GM23338 (cell line): ENCODE data around the gene SH3BP2. TPM values are rescaled to one million over a fixed set of nuclear protein-coding genes. Genes with fewer than 3 reads are reported as not detected.

ENCODE experiments used
- ATAC-seq: fragments of 200-7000 bp; cut with Tn5 transposase; 3 replicates; pipeline ENCODE4 v1.9.1; 2020
- DNase-seq: peaks from one replicate; pipeline ENCODE4 v3.0.0-alpha.2; 2015; ENCODE audit warnings: low spot score
- H2AFZ ChIP-seq: fragments of 200-600 bp; sonication (generic); 2 replicates; pipeline ENCODE4 v1.8.0; 2016; ENCODE audit warnings: antibody characterized with exemption, mild to moderate bottlenecking, moderate library complexity
- H3F3A ChIP-seq: fragments of 200-600 bp; sonication (generic); replicated peaks from 2 replicates; pipeline ENCODE4 v1.8.0; 2017; ENCODE audit warnings: antibody characterized with exemption, mixed run types, low read depth
- H3K27ac ChIP-seq: fragments of 200-600 bp; sonication (generic); 2 replicates; pipeline ENCODE4 v1.6.1; 2016; ENCODE audit warnings: low read depth
- H3K27me3 ChIP-seq: fragments of 200-600 bp; sonication (generic); 2 replicates; pipeline ENCODE4 v1.8.0; 2016; ENCODE audit warnings: mild to moderate bottlenecking, mixed run types, moderate library complexity; ENCODE audit not compliant: insufficient read depth
- H3K36me3 ChIP-seq: fragments of 200-600 bp; sonication (generic); 2 replicates; pipeline ENCODE4 v1.8.0; 2016; ENCODE audit warnings: mild to moderate bottlenecking; ENCODE audit not compliant: insufficient read depth
- H3K4me1 ChIP-seq: fragments of 200-600 bp; sonication (generic); 2 replicates; pipeline ENCODE4 v1.8.0; 2016; ENCODE audit warnings: mild to moderate bottlenecking, moderate library complexity; ENCODE audit not compliant: insufficient read depth
- H3K4me2 ChIP-seq: fragments of 200-600 bp; sonication (generic); 2 replicates; pipeline ENCODE4 v1.7.1; 2017; ENCODE audit warnings: mixed run types
- H3K4me3 ChIP-seq: fragments of 200-600 bp; sonication (generic); 2 replicates; pipeline ENCODE4 v1.6.1; 2016; ENCODE audit warnings: mixed run types
- H3K79me2 ChIP-seq: fragments of 200-600 bp; sonication (generic); replicated peaks from 2 replicates; pipeline ENCODE4 v1.8.0; 2017; ENCODE audit warnings: mild to moderate bottlenecking; ENCODE audit not compliant: insufficient read depth
- H3K9me2 ChIP-seq: fragments of 200-600 bp; sonication (generic); 2 replicates; pipeline ENCODE4 v1.8.0; 2017; ENCODE audit not compliant: insufficient read depth
- H4K20me1 ChIP-seq: fragments of 200-600 bp; sonication (generic); replicated peaks from 2 replicates; pipeline ENCODE4 v1.8.0; 2017; ENCODE audit warnings: mild to moderate bottlenecking; ENCODE audit not compliant: insufficient read depth
- H3K27ac Mint-ChIP-seq: 2 replicates; pipeline ENCODE4 v1.8.0; 2020; ENCODE audit warnings: inconsistent platforms, mild to moderate bottlenecking, moderate library complexity, mixed read lengths
- H3K27me3 Mint-ChIP-seq: 3 replicates; pipeline ENCODE4 v1.8.0; 2022; ENCODE audit warnings: low read depth, mild to moderate bottlenecking, moderate library complexity, mixed read lengths, inconsistent platforms; ENCODE audit not compliant: insufficient read depth, poor library complexity
- H3K36me3 Mint-ChIP-seq: 3 replicates; pipeline ENCODE4 v1.8.0; 2021; ENCODE audit warnings: low read depth, mild to moderate bottlenecking, inconsistent platforms, moderate library complexity, mixed read lengths
- H3K4me1 Mint-ChIP-seq: 3 replicates; pipeline ENCODE4 v1.8.0; 2020; ENCODE audit warnings: mild to moderate bottlenecking, inconsistent platforms, mixed read lengths
- H3K4me3 Mint-ChIP-seq: 3 replicates; pipeline ENCODE4 v1.8.0; 2021; ENCODE audit warnings: moderate library complexity, mild to moderate bottlenecking, inconsistent platforms, mixed read lengths
- H3K9me3 Mint-ChIP-seq: 3 replicates; pipeline ENCODE4 v1.8.0; 2020; ENCODE audit warnings: moderate library complexity, mild to moderate bottlenecking, inconsistent platforms, mixed read lengths
- CREB1 ChIP-seq: fragments of 250-450 bp; sonication (Bioruptor Pico); IDR thresholded peaks from 2 replicates; pipeline ENCODE4 v1.5.0; 2020; ENCODE audit warnings: low read depth, mild to moderate bottlenecking, moderate library complexity
- ETS1 ChIP-seq: IDR thresholded peaks from 2 replicates; pipeline ENCODE4 v1.6.1; 2016; ENCODE audit warnings: antibody characterized with exemption
- EZH2 ChIP-seq: fragments of 200-600 bp; sonication (generic); IDR thresholded peaks from one replicate; pipeline ENCODE4 v1.8.0; 2017; ENCODE audit warnings: antibody characterized with exemption, mild to moderate bottlenecking, low read depth; ENCODE audit not compliant: unreplicated experiment
- EZH2phosphoT487 ChIP-seq: fragments of 200-600 bp; sonication (generic); IDR thresholded peaks from one replicate; pipeline ENCODE4 v1.8.1; 2018; ENCODE audit warnings: antibody characterized with exemption; ENCODE audit not compliant: unreplicated experiment
- JUNB ChIP-seq: IDR thresholded peaks from one replicate; pipeline ENCODE4 v1.6.1; 2016; ENCODE audit warnings: antibody characterized with exemption; ENCODE audit not compliant: unreplicated experiment
- NANOG ChIP-seq: IDR thresholded peaks from 2 replicates; pipeline ENCODE4 v1.6.1; 2016; ENCODE audit warnings: antibody characterized with exemption, borderline replicate concordance
- POLR2AphosphoS5 ChIP-seq: IDR thresholded peaks from 2 replicates; pipeline ENCODE4 v1.6.1; 2016; ENCODE audit warnings: antibody characterized with exemption, low read depth
- STAT1 ChIP-seq: IDR thresholded peaks from one replicate; pipeline ENCODE4 v1.6.1; 2016; ENCODE audit warnings: antibody characterized with exemption; ENCODE audit not compliant: unreplicated experiment
- ZNF114 ChIP-seq: fragments of 250-450 bp; sonication (Bioruptor Pico); IDR thresholded peaks from 2 replicates; pipeline ENCODE4 v1.5.0; 2020; ENCODE audit warnings: mild to moderate bottlenecking, moderate library complexity
- ZNF331 ChIP-seq: fragments of 250-450 bp; sonication (Bioruptor Pico); IDR thresholded peaks from 2 replicates; pipeline ENCODE4 v1.5.0; 2020; ENCODE audit warnings: low read depth, mild to moderate bottlenecking, moderate library complexity
- polyA plus RNA-seq: library from polyadenylated mRNA; unstranded; fragments of >200 nt; fragmentation: Nextera tagmentation; extraction: Ambion mirVana; gene quantifications from 2 replicates; pipeline ENCODE4 v1.2.1, GENCODE V29; 2016
- total RNA-seq: library from RNA; depleted of rRNA; stranded (reverse); fragments of >200 nt; shearing (Covaris generic); gene quantifications from 2 replicates; pipeline ENCODE4 v1.2.3, GENCODE V29; 2014
- TF ChIP-seq, protein P1 (sequence below): fragments of 250-450 bp; sonication (Bioruptor Pico); IDR thresholded peaks from 2 replicates; pipeline ENCODE4 v1.5.0; 2020; ENCODE audit warnings: mild to moderate bottlenecking, moderate library complexity
- TF ChIP-seq, protein P2 (sequence below): IDR thresholded peaks from one replicate; pipeline ENCODE4 v1.6.1; 2018; ENCODE audit warnings: antibody characterized with exemption; ENCODE audit not compliant: unreplicated experiment
- TF ChIP-seq, protein P3 (sequence below), 2 experiments: fragments of 200-600 bp in 1 of 2; sonication (generic) in 1 of 2; conservative IDR thresholded peaks; 2 replicates each; pipeline versions ENCODE4 v1.5.1 to v1.6.1; 2016 to 2017; ENCODE audit warnings: antibody characterized with exemption in 2 of 2, low read depth in 2 of 2, mild to moderate bottlenecking in 2 of 2, moderate library complexity in 1 of 2

Gene SH3BP2
- total and polyA plus RNA-seq, 2 experiments from 2014 or later: 15.2 to 43.9 TPM

- Histone ChIP-seq H3K36me3 (peaks cover 16% of the 10 kb centered on the region), H3K4me3 (no peak overlapping the region), H3K4me2 (no peak overlapping the region), H2AFZ (no peak overlapping the region), H3F3A (no peaks in the 10 kb centered on the region), H4K20me1 (no peaks in the 10 kb centered on the region; the same call in none of the 2 replicates), H3K27me3 (no peaks in the 10 kb centered on the region), H3K9me2 (no peaks in the 10 kb centered on the region), H3K27ac (no peak overlapping the region), H3K4me1 (no peaks in the 10 kb centered on the region), H3K79me2 (peaks cover 5% of the 10 kb centered on the region)
- TF ChIP-seq ETS1: no peak
- no peak for TF ChIP-seq ZNF114 (CRISPR knock-in tag)
- TF ChIP-seq, protein P1, sequence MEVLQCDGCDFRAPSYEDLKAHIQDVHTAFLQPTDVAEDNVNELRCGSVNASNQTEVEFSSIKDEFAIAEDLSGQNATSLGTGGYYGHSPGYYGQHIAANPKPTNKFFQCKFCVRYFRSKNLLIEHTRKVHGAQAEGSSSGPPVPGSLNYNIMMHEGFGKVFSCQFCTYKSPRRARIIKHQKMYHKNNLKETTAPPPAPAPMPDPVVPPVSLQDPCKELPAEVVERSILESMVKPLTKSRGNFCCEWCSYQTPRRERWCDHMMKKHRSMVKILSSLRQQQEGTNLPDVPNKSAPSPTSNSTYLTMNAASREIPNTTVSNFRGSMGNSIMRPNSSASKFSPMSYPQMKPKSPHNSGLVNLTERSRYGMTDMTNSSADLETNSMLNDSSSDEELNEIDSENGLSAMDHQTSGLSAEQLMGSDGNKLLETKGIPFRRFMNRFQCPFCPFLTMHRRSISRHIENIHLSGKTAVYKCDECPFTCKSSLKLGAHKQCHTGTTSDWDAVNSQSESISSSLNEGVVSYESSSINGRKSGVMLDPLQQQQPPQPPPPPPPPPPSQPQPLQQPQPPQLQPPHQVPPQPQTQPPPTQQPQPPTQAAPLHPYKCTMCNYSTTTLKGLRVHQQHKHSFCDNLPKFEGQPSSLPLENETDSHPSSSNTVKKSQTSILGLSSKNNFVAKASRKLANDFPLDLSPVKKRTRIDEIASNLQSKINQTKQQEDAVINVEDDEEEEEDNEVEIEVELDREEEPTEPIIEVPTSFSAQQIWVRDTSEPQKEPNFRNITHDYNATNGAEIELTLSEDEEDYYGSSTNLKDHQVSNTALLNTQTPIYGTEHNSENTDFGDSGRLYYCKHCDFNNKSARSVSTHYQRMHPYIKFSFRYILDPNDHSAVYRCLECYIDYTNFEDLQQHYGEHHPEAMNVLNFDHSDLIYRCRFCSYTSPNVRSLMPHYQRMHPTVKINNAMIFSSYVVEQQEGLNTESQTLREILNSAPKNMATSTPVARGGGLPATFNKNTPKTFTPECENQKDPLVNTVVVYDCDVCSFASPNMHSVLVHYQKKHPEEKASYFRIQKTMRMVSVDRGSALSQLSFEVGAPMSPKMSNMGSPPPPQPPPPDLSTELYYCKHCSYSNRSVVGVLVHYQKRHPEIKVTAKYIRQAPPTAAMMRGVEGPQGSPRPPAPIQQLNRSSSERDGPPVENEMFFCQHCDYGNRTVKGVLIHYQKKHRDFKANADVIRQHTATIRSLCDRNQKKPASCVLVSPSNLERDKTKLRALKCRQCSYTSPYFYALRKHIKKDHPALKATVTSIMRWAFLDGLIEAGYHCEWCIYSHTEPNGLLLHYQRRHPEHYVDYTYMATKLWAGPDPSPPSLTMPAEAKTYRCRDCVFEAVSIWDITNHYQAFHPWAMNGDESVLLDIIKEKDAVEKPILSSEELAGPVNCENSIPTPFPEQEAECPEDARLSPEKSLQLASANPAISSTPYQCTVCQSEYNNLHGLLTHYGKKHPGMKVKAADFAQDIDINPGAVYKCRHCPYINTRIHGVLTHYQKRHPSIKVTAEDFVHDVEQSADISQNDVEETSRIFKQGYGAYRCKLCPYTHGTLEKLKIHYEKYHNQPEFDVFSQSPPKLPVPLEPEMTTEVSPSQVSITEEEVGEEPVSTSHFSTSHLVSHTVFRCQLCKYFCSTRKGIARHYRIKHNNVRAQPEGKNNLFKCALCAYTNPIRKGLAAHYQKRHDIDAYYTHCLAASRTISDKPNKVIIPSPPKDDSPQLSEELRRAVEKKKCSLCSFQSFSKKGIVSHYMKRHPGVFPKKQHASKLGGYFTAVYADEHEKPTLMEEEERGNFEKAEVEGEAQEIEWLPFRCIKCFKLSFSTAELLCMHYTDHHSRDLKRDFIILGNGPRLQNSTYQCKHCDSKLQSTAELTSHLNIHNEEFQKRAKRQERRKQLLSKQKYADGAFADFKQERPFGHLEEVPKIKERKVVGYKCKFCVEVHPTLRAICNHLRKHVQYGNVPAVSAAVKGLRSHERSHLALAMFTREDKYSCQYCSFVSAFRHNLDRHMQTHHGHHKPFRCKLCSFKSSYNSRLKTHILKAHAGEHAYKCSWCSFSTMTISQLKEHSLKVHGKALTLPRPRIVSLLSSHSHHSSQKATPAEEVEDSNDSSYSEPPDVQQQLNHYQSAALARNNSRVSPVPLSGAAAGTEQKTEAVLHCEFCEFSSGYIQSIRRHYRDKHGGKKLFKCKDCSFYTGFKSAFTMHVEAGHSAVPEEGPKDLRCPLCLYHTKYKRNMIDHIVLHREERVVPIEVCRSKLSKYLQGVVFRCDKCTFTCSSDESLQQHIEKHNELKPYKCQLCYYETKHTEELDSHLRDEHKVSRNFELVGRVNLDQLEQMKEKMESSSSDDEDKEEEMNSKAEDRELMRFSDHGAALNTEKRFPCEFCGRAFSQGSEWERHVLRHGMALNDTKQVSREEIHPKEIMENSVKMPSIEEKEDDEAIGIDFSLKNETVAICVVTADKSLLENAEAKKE (CRISPR knock-in tag): no peak
- no peak for TF ChIP-seq CREB1 (CRISPR knock-in tag)
- no peak for TF ChIP-seq JUNB
- TF ChIP-seq EZH2phosphoT487: no peak
- no peak for TF ChIP-seq NANOG
- no peak for TF ChIP-seq EZH2
- TF ChIP-seq POLR2AphosphoS5: no peak
- no peak for TF ChIP-seq STAT1
- TF ChIP-seq, protein P2, sequence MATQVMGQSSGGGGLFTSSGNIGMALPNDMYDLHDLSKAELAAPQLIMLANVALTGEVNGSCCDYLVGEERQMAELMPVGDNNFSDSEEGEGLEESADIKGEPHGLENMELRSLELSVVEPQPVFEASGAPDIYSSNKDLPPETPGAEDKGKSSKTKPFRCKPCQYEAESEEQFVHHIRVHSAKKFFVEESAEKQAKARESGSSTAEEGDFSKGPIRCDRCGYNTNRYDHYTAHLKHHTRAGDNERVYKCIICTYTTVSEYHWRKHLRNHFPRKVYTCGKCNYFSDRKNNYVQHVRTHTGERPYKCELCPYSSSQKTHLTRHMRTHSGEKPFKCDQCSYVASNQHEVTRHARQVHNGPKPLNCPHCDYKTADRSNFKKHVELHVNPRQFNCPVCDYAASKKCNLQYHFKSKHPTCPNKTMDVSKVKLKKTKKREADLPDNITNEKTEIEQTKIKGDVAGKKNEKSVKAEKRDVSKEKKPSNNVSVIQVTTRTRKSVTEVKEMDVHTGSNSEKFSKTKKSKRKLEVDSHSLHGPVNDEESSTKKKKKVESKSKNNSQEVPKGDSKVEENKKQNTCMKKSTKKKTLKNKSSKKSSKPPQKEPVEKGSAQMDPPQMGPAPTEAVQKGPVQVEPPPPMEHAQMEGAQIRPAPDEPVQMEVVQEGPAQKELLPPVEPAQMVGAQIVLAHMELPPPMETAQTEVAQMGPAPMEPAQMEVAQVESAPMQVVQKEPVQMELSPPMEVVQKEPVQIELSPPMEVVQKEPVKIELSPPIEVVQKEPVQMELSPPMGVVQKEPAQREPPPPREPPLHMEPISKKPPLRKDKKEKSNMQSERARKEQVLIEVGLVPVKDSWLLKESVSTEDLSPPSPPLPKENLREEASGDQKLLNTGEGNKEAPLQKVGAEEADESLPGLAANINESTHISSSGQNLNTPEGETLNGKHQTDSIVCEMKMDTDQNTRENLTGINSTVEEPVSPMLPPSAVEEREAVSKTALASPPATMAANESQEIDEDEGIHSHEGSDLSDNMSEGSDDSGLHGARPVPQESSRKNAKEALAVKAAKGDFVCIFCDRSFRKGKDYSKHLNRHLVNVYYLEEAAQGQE: no peak
- TF ChIP-seq, protein P3, sequence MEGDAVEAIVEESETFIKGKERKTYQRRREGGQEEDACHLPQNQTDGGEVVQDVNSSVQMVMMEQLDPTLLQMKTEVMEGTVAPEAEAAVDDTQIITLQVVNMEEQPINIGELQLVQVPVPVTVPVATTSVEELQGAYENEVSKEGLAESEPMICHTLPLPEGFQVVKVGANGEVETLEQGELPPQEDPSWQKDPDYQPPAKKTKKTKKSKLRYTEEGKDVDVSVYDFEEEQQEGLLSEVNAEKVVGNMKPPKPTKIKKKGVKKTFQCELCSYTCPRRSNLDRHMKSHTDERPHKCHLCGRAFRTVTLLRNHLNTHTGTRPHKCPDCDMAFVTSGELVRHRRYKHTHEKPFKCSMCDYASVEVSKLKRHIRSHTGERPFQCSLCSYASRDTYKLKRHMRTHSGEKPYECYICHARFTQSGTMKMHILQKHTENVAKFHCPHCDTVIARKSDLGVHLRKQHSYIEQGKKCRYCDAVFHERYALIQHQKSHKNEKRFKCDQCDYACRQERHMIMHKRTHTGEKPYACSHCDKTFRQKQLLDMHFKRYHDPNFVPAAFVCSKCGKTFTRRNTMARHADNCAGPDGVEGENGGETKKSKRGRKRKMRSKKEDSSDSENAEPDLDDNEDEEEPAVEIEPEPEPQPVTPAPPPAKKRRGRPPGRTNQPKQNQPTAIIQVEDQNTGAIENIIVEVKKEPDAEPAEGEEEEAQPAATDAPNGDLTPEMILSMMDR (conservative IDR thresholded peaks at IDR 0.05; ENCODE audit: low read depth in 2 of 2): no peak
- no peak for TF ChIP-seq ZNF331 (CRISPR knock-in tag)
- no peak overlapping the region for H3K27ac Mint-ChIP-seq
- H3K4me1 Mint-ChIP-seq: no peaks in the 10 kb centered on the region; the same call in 2 of the 3 replicates
- H3K4me3 Mint-ChIP-seq: no peak overlapping the region
- H3K36me3 Mint-ChIP-seq: peaks cover 48% of the 10 kb centered on the region
- H3K27me3 Mint-ChIP-seq: peaks cover 4% of the 10 kb centered on the region
- H3K9me3 Mint-ChIP-seq: no peaks in the 10 kb centered on the region
- ATAC-seq (no peak), DNase-seq (no peak)
Measured at GRCh38 chr4:2745516-2745915, 47.4 kb upstream of the SH3BP2 start.
